ENCODE results near the gene NLGN1.

GRCh38 chr3:174321548-174321947, 924.0 kb downstream of the NLGN1 start:
- TF ChIP-seq CTCF (IDR thresholded peaks at IDR 0.05), result no peak
- TF ChIP-seq POLR2AphosphoS5 (IDR thresholded peaks at IDR 0.05), result no peak
